Measurements from ENCODE around the gene CPNE1. TPM values are rescaled to one million over a fixed set of nuclear protein-coding genes. Genes with fewer than 3 reads are reported as not detected.

CPNE1 gene
- total and polyA plus RNA-seq, 10 of the 15 experiments (the other 5 are each of a cell fraction or from before 2014, with no cell fraction given), result 84.9 to 209 (median 146) TPM

DNA sequence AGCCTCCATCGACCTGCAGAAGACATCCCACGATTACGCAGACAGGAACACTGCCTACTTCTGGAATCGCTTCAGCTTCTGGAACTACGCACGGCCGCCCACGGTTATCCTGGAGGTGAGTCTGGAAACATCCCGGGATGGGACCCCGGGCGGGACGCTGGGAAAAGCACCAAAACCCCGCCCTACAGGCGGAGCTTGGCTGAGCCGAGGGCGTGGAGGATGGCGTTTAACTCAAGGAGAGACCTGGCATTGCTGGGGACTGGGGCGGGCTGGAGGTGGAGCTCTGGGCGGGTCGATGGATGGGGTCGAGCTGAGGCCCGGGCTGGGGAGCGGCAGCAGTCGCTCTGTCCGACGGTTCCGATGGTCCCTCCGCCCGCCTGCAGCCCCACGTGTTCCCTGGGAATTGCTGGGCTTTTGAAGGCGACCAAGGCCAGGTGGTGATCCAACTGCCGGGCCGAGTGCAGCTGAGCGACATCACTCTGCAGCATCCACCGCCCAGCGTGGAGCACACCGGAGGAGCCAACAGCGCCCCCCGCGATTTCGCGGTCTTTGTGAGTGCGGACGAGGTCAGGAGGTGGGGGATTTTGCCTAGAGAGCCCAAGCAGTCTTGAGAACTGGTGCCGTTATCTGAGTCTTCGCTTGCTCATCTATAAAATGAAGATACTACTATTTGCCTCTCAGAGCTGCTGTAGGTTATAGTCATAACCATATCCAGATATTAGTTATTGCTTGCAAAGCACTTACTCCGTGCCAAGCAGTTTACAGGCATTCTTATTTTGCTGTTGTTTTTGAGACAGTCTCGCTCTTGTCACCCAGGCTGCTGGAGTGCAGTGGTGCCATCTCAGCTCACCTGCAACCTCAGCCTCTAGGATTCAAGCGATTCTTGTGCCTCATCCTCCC lies 45.3 kb downstream of the CPNE1 start (continued):
- peak; percentile 79 for TF ChIP-seq RUNX3 (IDR thresholded peaks at IDR 0.05; ENCODE audit: low read length)
- no peak for TF ChIP-seq MEF2A (IDR thresholded peaks at IDR 0.05; ENCODE audit: insufficient read depth, low read depth, low read length)
- TF ChIP-seq NR2C1 (IDR thresholded peaks at IDR 0.05), result 0 out of 2 replicates have a peak, but pooled peaks have one; percentile 16
- TF ChIP-seq, protein P1, sequence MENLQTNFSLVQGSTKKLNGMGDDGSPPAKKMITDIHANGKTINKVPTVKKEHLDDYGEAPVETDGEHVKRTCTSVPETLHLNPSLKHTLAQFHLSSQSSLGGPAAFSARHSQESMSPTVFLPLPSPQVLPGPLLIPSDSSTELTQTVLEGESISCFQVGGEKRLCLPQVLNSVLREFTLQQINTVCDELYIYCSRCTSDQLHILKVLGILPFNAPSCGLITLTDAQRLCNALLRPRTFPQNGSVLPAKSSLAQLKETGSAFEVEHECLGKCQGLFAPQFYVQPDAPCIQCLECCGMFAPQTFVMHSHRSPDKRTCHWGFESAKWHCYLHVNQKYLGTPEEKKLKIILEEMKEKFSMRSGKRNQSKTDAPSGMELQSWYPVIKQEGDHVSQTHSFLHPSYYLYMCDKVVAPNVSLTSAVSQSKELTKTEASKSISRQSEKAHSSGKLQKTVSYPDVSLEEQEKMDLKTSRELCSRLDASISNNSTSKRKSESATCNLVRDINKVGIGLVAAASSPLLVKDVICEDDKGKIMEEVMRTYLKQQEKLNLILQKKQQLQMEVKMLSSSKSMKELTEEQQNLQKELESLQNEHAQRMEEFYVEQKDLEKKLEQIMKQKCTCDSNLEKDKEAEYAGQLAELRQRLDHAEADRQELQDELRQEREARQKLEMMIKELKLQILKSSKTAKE (IDR thresholded peaks at IDR 0.05; ENCODE audit: low read depth, poor library complexity, severe bottlenecking), result no peak
- TF ChIP-seq PKNOX1 (IDR thresholded peaks at IDR 0.05), result peak; percentile 70
- peak; percentile 30; the same call in 1 of the 2 replicates for TF ChIP-seq PAX5 (IDR thresholded peaks at IDR 0.05; ENCODE audit: borderline replicate concordance, low read depth, low read length)
- TF ChIP-seq POU2F2 (IDR thresholded peaks at IDR 0.05; ENCODE audit: borderline replicate concordance, low read depth, low read length), result peak; percentile 39; the same call in 1 of the 3 replicates
- no peak for TF ChIP-seq MTA2 (IDR thresholded peaks at IDR 0.05; ENCODE audit: low read depth)
- TF ChIP-seq CREB1 (IDR thresholded peaks at IDR 0.05; ENCODE audit: low read depth), result 0 out of 2 replicates have a peak, but pooled peaks have one; percentile 25
- TF ChIP-seq CHD2 (IDR thresholded peaks at IDR 0.05; ENCODE audit: borderline replicate concordance, low read depth, low read length), result no peak
- no peak for TF ChIP-seq ZBED1 (IDR thresholded peaks at IDR 0.05; ENCODE audit: borderline replicate concordance)
- no peak for TF ChIP-seq SPI1 (IDR thresholded peaks at IDR 0.05; ENCODE audit: borderline replicate concordance, insufficient read depth, low read depth, low read length)
- TF ChIP-seq CUX1 (IDR thresholded peaks at IDR 0.05; ENCODE audit: insufficient replicate concordance, low read depth, low read length), result no peak
- TF ChIP-seq, protein P2, sequence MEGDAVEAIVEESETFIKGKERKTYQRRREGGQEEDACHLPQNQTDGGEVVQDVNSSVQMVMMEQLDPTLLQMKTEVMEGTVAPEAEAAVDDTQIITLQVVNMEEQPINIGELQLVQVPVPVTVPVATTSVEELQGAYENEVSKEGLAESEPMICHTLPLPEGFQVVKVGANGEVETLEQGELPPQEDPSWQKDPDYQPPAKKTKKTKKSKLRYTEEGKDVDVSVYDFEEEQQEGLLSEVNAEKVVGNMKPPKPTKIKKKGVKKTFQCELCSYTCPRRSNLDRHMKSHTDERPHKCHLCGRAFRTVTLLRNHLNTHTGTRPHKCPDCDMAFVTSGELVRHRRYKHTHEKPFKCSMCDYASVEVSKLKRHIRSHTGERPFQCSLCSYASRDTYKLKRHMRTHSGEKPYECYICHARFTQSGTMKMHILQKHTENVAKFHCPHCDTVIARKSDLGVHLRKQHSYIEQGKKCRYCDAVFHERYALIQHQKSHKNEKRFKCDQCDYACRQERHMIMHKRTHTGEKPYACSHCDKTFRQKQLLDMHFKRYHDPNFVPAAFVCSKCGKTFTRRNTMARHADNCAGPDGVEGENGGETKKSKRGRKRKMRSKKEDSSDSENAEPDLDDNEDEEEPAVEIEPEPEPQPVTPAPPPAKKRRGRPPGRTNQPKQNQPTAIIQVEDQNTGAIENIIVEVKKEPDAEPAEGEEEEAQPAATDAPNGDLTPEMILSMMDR (IDR thresholded peaks at IDR 0.05 in 2 of 3, conservative IDR thresholded peaks at IDR 0.05 in 1 of 3; ENCODE audit: control insufficient read depth in 2 of 3, extremely low read depth in 1 of 3, insufficient read depth in 1 of 3, low read depth in 3 of 3, low read length in 3 of 3), result peak; percentile 74 to 87 (median 77)
- TF ChIP-seq YBX1 (IDR thresholded peaks at IDR 0.05), result no peak
- peak; percentile 90 for TF ChIP-seq NBN (IDR thresholded peaks at IDR 0.05)
- no peak for TF ChIP-seq ZSCAN29 (IDR thresholded peaks at IDR 0.05)

Data from GM12878 (cell line).